ENCODE results near the gene HEXIM1. TPM values are rescaled to one million over a fixed set of nuclear protein-coding genes. Genes with fewer than 3 reads are reported as not detected.

The HEXIM1 gene
- total RNA-seq, 1 experiment from 2014 or later: 59.1 TPM

DNA sequence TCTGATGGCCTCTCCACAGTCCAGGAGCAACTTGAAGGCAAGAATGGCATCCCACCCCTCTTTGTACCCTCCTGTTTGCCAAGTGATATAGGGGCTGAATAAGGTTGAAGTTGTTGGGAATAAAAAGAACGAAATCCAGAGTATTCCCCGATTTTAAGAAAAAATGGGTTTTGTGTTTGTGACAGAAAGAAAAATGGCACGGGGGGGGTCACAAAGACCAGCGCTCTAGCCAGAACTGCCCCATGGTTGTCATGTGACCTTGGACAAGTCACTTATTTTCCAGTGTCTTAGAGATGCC lies 1.7 kb upstream of the HEXIM1 start:
- Histone ChIP-seq H3K27ac (ENCODE audit: low read length) (peak overlapping the region; percentile 90), H3K4me3 (ENCODE audit: low read depth in 2 of 2, low read length in 2 of 2) (peak overlapping the region; percentile 72 to 93), H3K36me3 (ENCODE audit: control insufficient read depth, insufficient read depth, low read length) (peaks cover 4% of the 10 kb centered on the region), H3K4me1 (ENCODE audit: control insufficient read depth, insufficient read depth, low read length) (peaks cover 10% of the 10 kb centered on the region), H3K27me3 (ENCODE audit: control insufficient read depth, insufficient read depth, low read length) (no peaks in the 10 kb centered on the region), H3K9me3 (ENCODE audit: control insufficient read depth, insufficient read depth, low read depth, low read length) (no peaks in the 10 kb centered on the region)
- CTCF ChIA-PET: interaction anchor here (0.6 to 1.9 kb wide), 2 partner anchors 11 to 228 kb away, joined by 3 to 8 read pairs; partner anchors contain the start of gene ACBD4
- TF ChIP-seq POLR2AphosphoS5 (IDR thresholded peaks at IDR 0.05; ENCODE audit: low read depth, low read length) (no peak), SIN3A (IDR thresholded peaks at IDR 0.05; ENCODE audit: borderline replicate concordance, insufficient read depth, low read depth, low read length) (no peak), TCF7L2 (IDR thresholded peaks at IDR 0.05; ENCODE audit: low read depth, low read length) (no peak)
- TF ChIP-seq, protein P1, sequence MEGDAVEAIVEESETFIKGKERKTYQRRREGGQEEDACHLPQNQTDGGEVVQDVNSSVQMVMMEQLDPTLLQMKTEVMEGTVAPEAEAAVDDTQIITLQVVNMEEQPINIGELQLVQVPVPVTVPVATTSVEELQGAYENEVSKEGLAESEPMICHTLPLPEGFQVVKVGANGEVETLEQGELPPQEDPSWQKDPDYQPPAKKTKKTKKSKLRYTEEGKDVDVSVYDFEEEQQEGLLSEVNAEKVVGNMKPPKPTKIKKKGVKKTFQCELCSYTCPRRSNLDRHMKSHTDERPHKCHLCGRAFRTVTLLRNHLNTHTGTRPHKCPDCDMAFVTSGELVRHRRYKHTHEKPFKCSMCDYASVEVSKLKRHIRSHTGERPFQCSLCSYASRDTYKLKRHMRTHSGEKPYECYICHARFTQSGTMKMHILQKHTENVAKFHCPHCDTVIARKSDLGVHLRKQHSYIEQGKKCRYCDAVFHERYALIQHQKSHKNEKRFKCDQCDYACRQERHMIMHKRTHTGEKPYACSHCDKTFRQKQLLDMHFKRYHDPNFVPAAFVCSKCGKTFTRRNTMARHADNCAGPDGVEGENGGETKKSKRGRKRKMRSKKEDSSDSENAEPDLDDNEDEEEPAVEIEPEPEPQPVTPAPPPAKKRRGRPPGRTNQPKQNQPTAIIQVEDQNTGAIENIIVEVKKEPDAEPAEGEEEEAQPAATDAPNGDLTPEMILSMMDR (IDR thresholded peaks at IDR 0.05): no peak
- TF ChIP-seq, protein P2, sequence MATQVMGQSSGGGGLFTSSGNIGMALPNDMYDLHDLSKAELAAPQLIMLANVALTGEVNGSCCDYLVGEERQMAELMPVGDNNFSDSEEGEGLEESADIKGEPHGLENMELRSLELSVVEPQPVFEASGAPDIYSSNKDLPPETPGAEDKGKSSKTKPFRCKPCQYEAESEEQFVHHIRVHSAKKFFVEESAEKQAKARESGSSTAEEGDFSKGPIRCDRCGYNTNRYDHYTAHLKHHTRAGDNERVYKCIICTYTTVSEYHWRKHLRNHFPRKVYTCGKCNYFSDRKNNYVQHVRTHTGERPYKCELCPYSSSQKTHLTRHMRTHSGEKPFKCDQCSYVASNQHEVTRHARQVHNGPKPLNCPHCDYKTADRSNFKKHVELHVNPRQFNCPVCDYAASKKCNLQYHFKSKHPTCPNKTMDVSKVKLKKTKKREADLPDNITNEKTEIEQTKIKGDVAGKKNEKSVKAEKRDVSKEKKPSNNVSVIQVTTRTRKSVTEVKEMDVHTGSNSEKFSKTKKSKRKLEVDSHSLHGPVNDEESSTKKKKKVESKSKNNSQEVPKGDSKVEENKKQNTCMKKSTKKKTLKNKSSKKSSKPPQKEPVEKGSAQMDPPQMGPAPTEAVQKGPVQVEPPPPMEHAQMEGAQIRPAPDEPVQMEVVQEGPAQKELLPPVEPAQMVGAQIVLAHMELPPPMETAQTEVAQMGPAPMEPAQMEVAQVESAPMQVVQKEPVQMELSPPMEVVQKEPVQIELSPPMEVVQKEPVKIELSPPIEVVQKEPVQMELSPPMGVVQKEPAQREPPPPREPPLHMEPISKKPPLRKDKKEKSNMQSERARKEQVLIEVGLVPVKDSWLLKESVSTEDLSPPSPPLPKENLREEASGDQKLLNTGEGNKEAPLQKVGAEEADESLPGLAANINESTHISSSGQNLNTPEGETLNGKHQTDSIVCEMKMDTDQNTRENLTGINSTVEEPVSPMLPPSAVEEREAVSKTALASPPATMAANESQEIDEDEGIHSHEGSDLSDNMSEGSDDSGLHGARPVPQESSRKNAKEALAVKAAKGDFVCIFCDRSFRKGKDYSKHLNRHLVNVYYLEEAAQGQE (IDR thresholded peaks at IDR 0.05; ENCODE audit: insufficient read depth in 1 of 2, low read depth in 2 of 2, low read length in 1 of 2): no peak
- intact Hi-C loops (cut with micrococcal nuclease; ENCODE audit: unreplicated experiment) (no loop called here), in situ Hi-C loops (cut with HindIII; ENCODE audit: low pct_unique_long_range_greater_than_20kb, low sequenced_read_pairs) (no loop called here)
- DNase-seq (ENCODE audit: low read depth, low spot score): no peak
- ATAC-seq: no peak
- no TSS peak for BruUV-seq (replicated peaks)
- POLR2A ChIA-PET: no interaction called here

DNA sequence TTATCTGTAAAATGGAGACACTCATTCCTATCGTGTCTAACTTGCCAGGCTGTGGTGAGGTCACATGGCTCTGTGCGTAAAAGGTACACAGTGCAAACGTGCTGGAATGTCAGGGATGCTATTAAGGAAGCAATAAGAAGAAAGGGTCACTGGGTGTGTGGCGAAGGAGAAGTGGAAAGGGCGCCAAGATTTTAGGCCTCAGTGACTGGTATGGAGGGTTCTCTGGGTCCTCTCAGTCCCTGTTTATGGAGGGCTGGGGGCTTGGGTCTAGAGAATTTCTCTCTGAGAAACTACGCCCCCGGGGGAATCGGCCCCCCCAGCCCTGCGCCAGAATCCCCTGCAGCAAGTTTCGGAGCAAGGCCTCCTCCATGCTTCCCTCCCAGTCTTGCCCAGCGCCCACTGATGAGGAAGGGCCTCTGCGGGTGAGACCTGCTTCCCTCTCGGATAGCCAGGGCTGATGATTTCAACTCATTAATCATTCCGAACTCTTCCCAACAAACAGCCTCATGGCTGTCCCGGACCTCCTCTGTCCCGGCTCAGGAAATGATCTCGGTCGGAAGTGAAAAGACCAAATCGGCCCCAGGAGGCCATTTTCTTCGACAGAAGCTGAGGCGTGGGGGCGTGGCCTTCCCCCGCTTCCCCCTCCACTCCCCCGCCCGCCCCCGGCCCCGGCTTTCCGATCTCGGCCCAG lies 1.2 kb upstream of the HEXIM1 start:
- intact Hi-C loops (cut with micrococcal nuclease; ENCODE audit: unreplicated experiment): no loop called here
- TF ChIP-seq SIN3A (IDR thresholded peaks at IDR 0.05; ENCODE audit: borderline replicate concordance, insufficient read depth, low read depth, low read length) (no peak), TCF7L2 (IDR thresholded peaks at IDR 0.05; ENCODE audit: low read depth, low read length) (no peak), POLR2AphosphoS5 (IDR thresholded peaks at IDR 0.05; ENCODE audit: low read depth, low read length) (no peak)
- TF ChIP-seq, protein P1 (IDR thresholded peaks at IDR 0.05): no peak
- TF ChIP-seq, protein P2 (IDR thresholded peaks at IDR 0.05; ENCODE audit: insufficient read depth in 1 of 2, low read depth in 2 of 2, low read length in 1 of 2): no peak
- Histone ChIP-seq H3K36me3 (ENCODE audit: control insufficient read depth, insufficient read depth, low read length) (peaks cover 4% of the 10 kb centered on the region), H3K27ac (ENCODE audit: low read length) (peak overlapping the region; percentile 100), H3K9me3 (ENCODE audit: control insufficient read depth, insufficient read depth, low read depth, low read length) (no peaks in the 10 kb centered on the region), H3K4me1 (ENCODE audit: control insufficient read depth, insufficient read depth, low read length) (peaks cover 10% of the 10 kb centered on the region), H3K4me3 (ENCODE audit: low read depth in 2 of 2, low read length in 2 of 2) (peak overlapping the region; percentile 72 to 93), H3K27me3 (ENCODE audit: control insufficient read depth, insufficient read depth, low read length) (no peaks in the 10 kb centered on the region)
- in situ Hi-C loops (cut with HindIII; ENCODE audit: low pct_unique_long_range_greater_than_20kb, low sequenced_read_pairs): no loop called here
- BruUV-seq (replicated peaks): no TSS peak
- DNase-seq (ENCODE audit: low read depth, low spot score): no peak
- CTCF ChIA-PET: interaction anchor here (5.5 kb wide), 1 partner anchor 12 kb away, joined by 31 read pairs; the partner anchor contains the start of gene ACBD4
- POLR2A ChIA-PET: interaction anchor here (0.6 to 2.1 kb wide), 2 partner anchors 12 to 52 kb away, joined by 3 to 5 read pairs; partner anchors contain the start of gene ACBD4
- peak; percentile 5; the same call in 1 of the 2 replicates for ATAC-seq

Data from Panc1 (cell line).